Activated T-cell treated with anti-CD3 and anti-CD28 coated beads for 4 hours (primary cell): ENCODE measurements around the gene CCDC195.
"Not testable (repeated sequence)": the region's sequence is repeated elsewhere in the genome, so short reads cannot be mapped to it uniquely, and the experiment has no call there.

Source experiments
- DNase-seq: peaks from one replicate; pipeline ENCODE4 v3.0.0-alpha.2; 2020

The CCDC195 gene

DNA sequence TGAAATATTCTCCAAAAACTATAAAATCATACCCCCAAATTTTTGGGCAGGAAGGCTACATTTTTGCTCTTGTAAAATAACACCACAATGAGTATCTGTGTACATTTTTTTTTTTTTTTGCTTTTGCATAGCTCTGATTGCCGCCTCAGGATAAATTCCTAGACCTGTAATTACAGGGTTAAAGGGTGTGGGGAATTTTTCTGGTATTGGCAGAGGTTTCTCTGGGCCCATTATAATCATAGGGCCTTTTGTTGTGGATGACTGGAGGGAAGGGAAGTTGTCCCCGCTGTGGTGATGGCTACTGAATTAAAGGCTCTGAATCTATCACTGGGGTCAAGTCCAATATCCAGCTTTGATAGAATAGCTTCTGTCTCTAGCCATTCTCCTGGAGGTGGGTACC is 26.6 kb downstream of the CCDC195 start:
- no peak for DNase-seq

DNA sequence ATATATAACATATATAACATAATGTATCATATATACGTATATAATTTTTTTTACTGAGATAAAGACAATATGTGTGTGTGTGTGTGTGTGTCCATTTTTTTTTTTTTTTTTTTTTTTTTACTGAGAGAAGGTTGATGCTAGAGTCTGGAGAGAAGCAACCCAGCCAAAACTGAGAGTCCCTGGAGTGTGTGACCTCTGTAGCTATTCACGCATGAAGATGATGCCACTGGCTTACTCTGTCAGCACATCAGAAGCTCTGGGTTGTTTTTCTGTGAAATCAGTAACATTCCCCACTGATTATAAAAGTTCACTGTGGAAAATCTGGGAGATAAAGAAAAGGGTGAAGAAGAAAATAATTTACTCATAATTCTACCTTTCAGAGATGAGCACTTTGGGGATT is 27.2 kb downstream of the CCDC195 start:
- DNase-seq: no peak

DNA sequence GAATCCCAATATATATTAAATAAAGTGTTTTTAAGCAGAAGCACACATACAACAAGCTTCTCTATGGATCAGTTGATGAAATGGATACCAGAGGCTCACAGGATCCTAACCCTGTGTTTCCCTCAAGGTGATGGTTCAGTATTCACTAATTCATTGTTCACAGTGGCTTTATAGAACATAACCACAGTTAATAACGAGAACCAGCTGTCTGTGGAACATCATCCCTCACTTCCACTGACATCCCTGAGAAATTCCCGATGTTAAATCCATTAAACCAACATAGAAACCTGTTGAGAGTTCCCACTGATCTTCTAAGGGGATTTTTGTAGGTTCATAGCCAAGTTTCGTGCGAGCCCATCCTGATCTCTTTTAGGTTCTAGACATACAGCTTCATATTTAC is 29.0 kb downstream of the CCDC195 start:
- no peak for DNase-seq

DNA sequence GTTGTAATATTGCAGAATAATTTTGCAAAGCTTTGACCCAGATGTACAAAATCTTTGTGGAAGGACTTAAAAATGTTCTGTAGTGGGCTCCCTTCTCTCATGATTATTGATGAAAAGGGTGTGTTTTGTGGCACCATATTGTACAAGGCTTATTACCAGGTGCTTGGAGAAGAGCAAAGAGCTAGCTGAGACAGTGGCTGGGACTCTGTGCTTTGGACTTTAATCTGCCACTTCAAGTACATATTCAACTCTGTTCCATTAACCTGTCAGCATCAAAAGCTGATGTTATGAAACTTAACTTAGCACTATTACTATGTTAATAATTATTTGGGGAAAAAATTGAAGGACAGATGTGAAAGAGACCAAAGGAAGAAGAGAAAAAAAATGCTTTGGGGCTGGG is 31.0 kb downstream of the CCDC195 start:
- DNase-seq: no peak

DNA sequence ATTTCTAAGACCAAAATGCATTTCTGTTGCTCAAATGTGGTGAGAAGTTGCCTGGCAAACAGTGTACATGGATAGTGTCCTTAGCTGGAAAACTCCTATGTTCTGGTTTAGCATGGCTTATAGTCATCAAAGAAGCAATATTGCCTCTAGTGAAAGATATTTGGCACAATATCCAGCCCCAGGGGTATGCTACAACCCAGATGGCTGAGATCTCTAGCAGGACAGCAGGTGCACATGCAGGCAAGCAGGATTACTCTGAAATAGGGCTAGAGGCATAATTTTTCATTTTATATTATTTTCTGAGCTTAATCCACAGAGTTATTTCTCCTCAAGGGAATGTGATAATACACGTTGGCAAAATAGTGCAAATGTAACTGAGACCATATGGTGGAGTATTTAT is 34.0 kb downstream of the CCDC195 start:
- no peak for DNase-seq

DNA sequence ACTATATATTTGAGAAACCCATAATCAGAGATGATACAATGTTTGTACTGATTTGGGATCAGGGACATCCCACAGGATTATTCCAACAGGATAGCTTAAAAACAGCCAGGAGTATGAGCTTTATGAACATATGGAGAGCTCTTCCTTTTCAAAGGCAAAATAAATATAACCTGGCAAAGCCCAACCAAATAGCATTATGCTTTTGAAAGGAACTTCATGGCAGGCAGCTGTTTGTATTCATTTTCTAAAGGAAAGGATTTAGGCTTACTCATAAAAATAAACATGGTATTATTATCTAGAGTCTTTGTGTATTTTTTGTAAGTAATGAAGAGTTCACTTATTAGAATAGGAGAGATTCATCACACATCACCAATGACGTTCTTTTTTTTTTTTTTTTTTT is 44.4 kb downstream of the CCDC195 start:
- DNase-seq: no peak

DNA sequence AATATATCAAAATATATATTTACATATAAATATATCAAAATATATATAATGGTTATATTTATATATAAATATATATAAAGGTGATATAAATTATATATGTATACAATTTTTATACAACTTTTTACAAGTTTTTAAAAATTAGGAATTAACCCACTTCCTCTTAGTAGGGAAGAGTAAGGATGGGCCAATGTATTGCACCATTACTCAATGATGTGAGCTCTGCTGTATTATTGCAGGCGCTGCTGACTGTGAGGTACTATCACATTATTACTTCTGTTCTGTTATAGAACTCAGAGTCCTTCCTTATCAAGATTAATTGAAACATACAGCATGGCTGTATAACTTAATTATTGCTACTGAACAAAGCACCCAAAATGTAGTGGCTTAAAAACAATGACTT is 46.0 kb downstream of the CCDC195 start:
- DNase-seq: no peak

DNA sequence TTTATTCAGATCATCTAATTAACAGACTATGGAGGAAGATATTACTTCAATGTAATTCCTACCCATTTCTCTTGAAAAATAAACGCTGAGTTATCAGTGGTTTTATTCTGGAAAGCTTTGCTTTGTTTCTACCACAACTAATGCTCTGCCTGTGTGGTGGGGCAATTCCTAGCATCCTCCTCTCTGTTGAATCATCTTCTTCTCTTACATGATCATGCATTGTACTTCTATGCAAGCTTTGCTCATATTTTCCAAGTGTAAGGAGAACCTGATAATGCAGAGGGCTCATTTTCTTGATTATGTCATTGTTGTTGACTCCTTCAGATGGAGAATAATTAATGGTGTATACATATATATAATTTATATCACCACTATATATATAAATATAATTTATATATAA is 46.7 kb downstream of the CCDC195 start:
- DNase-seq: no peak

DNA sequence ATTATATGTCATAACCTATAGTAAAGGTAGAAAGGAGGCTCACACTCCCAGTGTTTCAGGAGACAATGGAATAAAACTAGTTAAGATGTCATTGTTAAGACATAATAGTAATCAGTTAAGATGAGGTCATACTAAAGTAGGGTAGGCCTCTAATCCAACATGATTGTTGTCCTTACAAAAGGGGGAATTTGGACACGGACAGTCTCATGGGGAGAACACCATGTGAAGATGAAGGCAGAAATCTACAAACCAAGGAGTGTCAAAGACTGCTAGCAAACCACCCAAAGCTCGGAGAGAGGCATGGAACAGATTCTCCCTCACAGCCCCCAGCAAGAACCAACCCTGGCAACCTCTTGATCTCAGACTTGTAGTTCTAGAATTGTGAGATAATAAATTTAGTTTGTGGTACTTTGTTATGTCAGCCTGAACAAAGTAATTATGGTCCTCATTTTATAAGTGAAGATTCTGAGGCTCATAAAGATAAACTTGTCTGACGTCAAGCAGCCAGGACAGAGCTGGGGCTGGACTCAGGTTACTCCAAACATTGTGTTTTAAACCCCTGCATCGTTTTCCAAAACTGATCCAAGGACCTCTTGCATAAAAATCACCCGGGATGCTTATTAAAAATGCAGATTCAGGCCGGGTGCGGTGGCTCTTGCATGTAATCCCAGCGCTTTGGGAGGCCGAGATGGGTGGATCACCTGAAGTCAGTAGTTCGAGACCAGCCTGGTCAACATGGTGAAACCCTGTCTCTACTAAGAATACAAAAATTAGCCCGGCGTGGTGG is 47.8 kb downstream of the CCDC195 start:
- DNase-seq: no peak

DNA sequence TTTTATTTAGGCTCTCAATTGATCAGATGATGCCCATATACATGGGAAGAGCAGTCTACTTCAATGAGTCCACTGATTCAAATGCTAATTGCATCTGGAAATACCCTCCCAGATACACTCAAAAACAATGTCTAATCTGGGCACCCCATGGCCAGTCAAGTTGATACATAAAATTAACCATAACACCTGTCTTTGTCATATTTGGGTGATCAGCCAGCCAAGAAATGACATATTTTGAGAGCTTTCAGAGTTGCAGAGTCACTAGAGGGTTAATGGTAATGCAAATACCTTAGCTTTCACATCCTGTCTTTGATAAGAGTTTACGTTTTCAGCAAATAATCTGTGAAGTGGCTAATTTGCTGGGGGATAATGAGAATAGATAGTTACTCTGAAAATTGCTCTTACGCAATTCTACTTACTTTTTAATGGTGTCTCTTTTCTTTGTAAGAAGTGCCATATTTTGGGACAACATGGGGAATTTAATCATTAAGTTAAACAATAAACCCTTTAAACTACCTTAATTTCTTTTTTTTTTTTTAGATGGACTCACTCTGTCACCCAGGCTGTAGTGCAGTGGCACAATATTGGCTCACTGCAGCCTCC is 49.1 kb downstream of the CCDC195 start:
- no peak for DNase-seq

DNA sequence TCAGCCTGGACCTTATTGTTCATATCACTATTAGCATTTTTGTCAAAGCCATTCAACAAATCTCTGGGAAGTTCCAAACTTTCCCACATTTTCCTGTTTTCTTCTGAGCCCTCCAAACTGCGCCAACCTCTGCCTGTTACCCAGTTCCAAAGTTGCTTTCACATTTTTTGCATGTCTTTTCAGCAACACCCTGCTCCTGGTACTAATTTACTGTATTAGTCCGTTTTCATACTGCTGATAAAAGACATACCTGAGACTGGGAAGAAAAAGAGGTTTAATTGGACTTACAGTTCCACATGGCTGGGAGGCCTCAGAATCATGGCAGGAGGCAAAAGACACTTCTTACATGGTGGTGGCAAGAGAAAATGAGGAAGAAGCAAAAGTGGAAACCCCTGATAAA is 52.8 kb downstream of the CCDC195 start:
- DNase-seq: not testable (repeated sequence)

DNA sequence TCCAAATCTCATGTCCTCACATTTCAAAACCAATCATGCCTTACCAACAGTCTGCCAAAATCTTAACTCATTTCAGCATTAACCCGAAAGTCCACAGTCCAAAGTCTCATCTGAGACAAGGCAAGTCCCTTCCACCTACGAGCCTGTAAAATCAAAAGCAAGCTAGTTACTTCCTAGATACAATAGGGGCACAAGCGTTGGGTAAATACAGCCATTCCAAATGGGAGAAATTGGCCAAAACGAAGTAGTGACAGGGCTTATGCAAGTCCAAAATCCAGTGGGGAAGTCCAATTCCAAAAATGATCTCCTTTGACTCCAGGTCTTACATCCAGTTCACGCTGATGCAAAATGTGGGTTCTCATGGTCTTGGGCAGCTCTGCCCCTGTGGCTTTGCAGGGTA is 54.5 kb downstream of the CCDC195 start:
- DNase-seq: not testable (repeated sequence)

DNA sequence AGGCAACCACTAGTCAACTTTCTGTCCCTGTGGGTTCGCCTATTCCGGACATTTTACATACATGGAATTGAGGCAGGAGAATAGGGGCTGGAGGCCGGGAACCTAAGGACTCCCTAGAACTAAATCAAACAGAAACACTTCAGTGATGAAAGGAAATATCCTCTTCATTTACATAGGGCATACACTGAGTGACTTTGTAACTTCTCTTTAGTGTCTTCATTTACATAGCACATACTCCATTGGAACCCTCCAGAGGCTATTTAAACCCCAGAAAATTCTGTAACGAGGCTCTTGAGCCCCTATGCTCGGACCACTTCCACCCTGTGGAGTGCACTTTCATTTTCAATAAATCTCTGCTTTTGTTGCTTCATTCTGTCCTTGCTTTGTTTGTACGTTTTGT is 56.5 kb downstream of the CCDC195 start:
- no peak for DNase-seq

DNA sequence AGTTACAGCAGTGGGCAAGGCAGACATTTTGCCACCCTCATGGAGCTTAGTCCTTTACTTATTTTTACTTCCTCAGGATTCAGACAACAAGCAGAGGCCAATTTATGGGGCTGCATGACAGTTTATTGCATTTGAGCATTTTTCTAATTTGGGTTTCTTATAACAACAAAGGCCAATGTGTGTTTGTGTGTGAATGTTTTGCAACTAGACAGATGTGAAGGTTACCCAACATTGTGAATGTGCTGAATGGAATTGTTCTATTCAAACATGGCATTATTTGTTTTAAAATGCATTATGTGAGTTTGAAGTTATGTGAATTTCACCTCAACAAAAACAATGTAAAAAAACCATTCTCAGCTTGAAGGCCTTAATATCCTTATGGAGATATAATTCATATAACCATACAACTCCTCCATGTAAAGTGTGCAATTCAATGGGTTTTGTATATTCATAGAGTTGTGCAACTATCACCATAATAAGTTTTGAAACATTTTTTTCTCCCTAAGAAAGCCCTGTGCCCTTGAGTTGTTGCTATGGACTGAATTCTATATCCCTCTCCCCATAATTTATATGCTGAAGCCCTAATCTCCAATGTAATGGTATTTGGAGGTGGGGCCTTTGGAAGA is 57.3 kb downstream of the CCDC195 start:
- no peak for DNase-seq

DNA sequence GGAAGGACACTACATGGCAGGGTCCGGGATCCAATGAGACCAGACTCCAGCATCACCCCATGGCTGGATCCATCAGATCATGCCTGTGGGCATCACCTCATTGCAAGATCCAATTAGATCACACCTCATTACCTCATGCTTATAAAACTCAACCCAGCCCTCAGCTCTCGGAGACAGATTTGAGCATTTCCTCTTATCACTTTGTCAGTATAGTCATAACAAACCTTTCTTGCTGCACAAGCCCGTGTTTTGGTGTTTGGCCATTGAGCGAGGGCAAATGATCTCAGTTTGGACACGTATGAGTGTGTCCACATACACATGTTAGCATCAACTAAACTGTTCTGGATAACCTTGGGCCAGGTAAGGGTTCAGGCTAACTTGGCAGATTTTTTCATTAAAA is 58.8 kb downstream of the CCDC195 start:
- no peak for DNase-seq

DNA sequence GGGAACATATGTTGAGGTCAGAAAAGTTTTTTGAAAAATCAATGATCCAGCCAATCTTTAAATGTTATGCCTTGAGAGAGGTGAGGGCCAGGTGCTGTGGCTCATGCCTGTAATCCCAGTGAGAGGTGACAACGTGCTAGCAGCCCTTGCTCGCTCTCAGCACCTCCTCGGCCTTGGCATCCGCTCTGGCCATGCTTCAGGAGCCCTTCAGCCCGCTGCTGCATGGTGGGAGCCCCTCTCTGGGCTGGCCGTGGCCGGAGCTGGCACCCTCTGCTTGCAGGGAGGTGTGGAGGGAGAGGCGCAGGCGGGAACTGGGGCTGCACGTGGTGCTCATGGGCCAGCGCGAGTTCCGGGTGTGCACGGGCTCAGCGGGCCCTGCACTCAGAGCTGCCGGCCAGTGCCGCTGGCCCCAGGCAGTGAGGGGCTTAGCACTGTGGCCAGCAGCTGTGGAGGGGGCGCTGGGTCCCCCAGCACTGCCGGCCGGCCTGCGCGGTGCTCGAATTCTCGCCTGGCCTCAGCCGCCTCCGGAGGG is 61.1 kb downstream of the CCDC195 start:
- DNase-seq: no peak
